Inflammatory macrophage (primary cell): ENCODE measurements around the gene CHD3.

Experiments used
- DNase-seq, 2 donors: peaks; one replicate each; pipeline ENCODE4 v3.0.0-alpha.2; 2020 to 2022
- total RNA-seq, 18 experiments: gene quantifications; one replicate each; lab custom pipeline; 2026; ENCODE audit warnings: mixed read lengths in 6 of 18, inconsistent platforms in 2 of 18; lab: John Stamatoyannopoulos, UW

Gene CHD3
- 14.2 to 60.7 (median 45.1) reads per million in 18 experiments for total RNA-seq

DNA sequence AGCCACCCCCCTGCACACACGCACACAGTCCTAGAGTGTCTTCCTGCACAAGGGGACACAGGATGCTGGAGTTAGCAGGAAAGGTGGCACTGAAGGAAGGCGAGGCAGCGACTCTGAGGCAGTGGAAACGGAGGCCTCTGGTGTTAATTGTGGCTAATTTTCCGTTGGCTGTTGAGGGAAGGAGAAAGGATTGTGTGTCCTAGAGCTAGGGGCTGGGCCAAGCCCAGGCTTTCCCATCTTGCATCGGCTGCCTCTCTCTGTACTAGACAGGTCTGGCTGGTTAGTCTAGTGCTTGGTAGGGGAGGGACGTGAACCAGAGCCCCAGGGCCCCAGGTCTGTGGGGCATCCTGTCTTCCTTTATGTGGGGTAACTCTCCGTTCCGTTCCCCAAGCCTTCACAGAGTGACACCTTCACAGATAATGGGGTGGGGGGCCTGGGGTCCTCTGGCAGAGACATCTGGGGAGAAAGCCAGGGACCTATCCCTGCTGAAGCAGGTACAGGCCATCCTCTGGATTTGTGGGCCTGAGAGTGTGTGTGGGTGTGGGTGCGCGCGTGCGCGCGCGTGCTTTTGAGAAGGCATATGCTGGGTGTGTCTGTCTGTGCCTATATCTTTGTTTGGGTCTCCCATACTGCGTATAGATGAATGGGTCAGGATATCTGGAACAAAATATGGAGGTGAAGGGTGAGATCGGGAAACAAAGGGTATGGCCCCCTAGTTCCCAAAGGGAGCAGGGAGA is at the start of gene CHD3:
Gene CHD3, plus strand, starts transcription at position 606 of the 737 bp plus-strand sequence. CDS start 212 bp downstream, outside the sequence.
- DNase-seq = no peak

GRCh38 chr17:7839190-7839875 is 49.3 kb upstream of the CHD3 start:
- peak; percentile 73 to 77 for DNase-seq

- peak in 1 of 2 donors; percentile 42 for DNase-seq
Measured at GRCh38 chr17:7839876-7840261, 48.7 kb upstream of the CHD3 start.

DNA sequence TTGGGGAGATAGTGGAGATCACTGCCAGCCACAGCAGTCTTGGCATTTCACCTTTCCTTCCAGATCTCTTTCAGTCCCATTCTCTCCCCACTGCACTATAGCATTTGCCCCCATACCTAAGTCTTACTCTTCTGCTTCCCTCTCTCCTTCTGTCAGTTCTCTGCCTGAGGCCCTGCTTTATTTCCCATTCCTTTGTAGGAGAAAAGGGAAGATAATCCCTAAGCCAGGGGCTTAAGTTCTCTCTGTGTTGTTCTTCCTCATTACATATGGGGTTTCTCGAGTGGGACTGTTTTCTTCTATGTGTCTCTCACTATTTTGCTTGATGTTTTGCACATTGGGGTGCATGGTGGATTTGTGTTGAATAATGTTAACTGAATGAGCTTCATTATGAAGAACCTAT is 48.1 kb upstream of the CHD3 start:
- no peak for DNase-seq

DNA sequence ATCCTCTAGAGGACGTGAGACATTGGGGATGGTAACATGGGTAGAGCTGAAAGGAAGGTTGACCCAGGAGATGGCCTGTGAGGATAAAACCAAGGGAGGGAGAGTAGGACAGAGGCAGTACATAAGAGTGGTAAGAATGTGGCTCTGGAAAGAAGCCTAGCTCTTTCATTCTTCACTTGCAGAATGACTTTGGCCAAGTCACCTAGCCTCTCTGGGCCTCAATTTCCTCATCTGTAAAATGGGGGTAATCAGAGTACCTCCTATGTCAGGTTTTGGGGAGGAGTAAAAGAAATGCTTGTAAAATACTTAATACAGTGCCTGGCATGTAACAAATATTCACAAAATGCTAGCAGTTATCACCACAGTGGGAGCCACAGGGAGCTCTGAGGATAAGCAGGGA is 47.7 kb upstream of the CHD3 start:
- no peak for DNase-seq

- DNase-seq = peak; percentile 71 to 84
Measured at GRCh38 chr17:7841396-7841914, 47.1 kb upstream of the CHD3 start.

DNA sequence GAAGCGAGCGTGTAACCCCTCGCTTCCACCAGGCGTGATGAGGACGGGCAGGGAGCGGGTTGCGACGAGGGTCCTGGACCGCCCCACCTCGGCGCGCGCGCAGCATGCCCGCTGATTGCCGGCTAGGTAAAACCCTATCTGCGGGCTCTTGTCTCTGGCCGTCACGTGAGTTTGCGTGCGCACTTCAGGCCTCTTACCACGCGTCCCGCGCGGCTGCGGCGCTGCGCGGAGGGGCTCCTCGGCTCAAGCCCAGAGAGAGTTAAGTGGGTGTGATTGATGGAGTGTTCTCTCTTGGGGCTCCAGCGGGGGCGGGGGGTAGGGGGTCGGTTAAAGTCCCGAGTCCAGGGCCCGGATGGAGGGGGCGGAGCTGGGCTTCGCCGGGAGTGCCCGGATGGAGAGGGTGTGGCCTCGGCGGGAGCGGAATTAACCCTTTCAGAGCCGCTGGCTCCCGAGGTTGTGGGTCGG is 46.6 kb upstream of the CHD3 start:
- DNase-seq = peak; percentile 86 to 87

- peak; percentile 98 for DNase-seq
Measured at GRCh38 chr17:7842380-7843256, 46.0 kb upstream of the CHD3 start.

DNA sequence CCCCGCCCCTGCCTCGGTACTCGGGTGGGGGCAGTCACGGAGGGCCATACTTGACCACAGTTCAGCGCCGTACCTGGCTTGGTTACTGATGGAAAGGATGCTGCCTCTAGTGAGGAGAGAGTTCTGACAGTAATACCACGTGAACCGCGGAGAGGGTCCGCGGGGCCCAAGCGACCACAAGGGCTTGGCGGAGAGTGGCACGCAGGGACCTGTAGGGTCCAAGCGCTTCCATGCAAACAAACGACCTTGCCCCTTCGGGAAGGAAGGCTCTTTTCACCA is 45.4 kb upstream of the CHD3 start:
- DNase-seq = no peak

GRCh38 chr17:7843536-7844291 is 44.9 kb upstream of the CHD3 start:
- peak; percentile 92 to 97 for DNase-seq

GRCh38 chr17:7844292-7845154 is 44.1 kb upstream of the CHD3 start:
- peak; percentile 95 to 96 for DNase-seq

DNA sequence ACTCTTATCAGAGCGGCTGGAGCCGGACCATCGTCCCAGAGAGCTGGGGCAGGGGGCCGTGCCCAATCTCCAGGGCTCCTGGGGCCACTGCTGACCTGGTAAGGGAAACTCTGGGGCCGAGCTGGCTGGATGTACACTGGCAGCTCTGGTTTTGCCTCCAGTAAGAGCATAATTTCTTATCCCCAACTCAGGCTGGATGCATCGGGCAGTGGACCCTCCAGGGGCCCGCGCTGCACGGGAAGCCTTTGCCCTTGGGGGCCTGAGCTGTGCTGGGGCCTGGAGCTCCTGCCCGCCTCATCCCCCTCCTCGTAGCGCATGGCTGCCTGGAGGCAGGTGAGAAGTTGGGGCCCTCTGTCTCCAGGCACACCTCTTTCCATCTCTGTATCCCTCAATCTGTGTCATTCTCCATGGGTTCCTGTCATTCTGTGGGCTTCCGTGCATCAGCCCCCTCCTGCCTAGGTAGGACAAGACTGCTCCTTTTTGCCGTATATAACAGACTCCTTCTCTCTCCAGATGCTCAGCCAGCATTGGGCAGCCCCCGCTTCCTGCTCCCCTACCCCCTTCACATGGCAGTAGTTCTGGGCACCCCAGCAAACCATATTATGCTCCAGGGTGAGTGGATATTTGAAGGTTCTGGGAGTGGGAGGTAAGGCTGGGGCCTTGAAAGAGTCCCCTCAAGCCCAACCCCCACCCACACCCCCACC is 43.1 kb upstream of the CHD3 start:
- DNase-seq = no peak

- DNase-seq = no peak
Measured at GRCh38 chr17:7846063-7846735, 42.4 kb upstream of the CHD3 start.

- DNase-seq = no peak
Measured at GRCh38 chr17:7846765-7847661, 41.6 kb upstream of the CHD3 start.

- no peak for DNase-seq
Measured at GRCh38 chr17:7848131-7848579, 40.4 kb upstream of the CHD3 start.

DNA sequence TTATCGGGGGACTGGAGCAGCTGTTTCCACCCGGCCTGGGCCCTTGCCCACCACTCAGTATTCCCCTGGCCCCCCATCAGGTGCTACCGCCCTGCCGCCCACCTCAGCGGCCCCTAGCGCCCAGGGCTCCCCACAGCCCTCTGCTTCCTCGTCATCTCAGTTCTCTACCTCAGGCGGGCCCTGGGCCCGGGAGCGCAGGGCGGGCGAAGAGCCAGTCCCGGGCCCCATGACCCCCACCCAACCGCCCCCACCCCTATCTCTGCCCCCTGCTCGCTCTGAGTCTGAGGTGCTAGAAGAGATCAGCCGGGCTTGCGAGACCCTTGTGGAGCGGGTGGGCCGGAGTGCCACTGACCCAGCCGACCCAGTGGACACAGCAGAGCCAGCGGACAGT is 39.9 kb upstream of the CHD3 start:
- DNase-seq = no peak

DNA sequence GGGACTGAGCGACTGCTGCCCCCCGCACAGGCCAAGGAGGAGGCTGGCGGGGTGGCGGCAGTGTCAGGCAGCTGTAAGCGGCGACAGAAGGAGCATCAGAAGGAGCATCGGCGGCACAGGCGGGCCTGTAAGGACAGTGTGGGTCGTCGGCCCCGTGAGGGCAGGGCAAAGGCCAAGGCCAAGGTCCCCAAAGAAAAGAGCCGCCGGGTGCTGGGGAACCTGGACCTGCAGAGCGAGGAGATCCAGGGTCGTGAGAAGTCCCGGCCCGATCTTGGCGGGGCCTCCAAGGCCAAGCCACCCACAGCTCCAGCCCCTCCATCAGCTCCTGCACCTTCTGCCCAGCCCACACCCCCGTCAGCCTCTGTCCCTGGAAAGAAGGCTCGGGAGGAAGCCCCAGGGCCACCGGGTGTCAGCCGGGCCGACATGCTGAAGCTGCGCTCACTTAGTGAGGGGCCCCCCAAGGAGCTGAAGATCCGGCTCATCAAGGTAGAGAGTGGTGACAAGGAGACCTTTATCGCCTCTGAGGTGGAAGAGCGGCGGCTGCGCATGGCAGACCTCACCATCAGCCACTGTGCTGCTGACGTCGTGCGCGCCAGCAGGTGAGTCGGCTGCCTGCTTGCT is 39.3 kb upstream of the CHD3 start:
- DNase-seq = no peak
